ENCODE measurements around the gene GTF2F1. TPM values are rescaled to one million over a fixed set of nuclear protein-coding genes. Genes with fewer than 3 reads are reported as not detected.
A peak's percentile ranks its signal among the peaks of the same experiment; 100 is the strongest.

GTF2F1 gene
- total and polyA plus RNA-seq, 9 of the 15 experiments (the other 6 are each of a cell fraction or from before 2014, with no cell fraction given), result 4.7 to 75.4 (median 68.4) TPM

GRCh38 chr19:6412447-6413091 lies 19.6 kb upstream of the GTF2F1 start (continued):
- TF ChIP-seq GTF2F1 (IDR thresholded peaks at IDR 0.05; ENCODE audit: low read depth, low read length) (no peak), YY1 (IDR thresholded peaks at IDR 0.05; ENCODE audit: borderline replicate concordance in 1 of 3, control insufficient read depth in 1 of 3, extremely low read depth in 1 of 3, insufficient read depth in 3 of 3, insufficient read length in 1 of 3, insufficient replicate concordance in 2 of 3, low read depth in 1 of 3, low read length in 2 of 3) (no peak), IFI16 (CRISPR knock-in tag; IDR thresholded peaks at IDR 0.05) (no peak), NFIC (IDR thresholded peaks at IDR 0.05) (peak; percentile 41), E4F1 (CRISPR knock-in tag; IDR thresholded peaks at IDR 0.05; ENCODE audit: borderline replicate concordance) (no peak), UBTF (IDR thresholded peaks at IDR 0.05; ENCODE audit: borderline replicate concordance in 1 of 2, low read depth in 2 of 2, low read length in 2 of 2) (no peak), POLR2G (IDR thresholded peaks at IDR 0.05; ENCODE audit: low read depth, low read length) (peak; percentile 69), POLR2B (IDR thresholded peaks at IDR 0.05; ENCODE audit: low read depth, partially characterized antibody) (peak; percentile 61), RB1 (IDR thresholded peaks at IDR 0.05; ENCODE audit: low read depth) (0 out of 2 replicates have a peak, but pooled peaks have one; percentile 18), NCOA2 (IDR thresholded peaks at IDR 0.05; ENCODE audit: partially characterized antibody in 2 of 2) (no peak)
- TF ChIP-seq, protein P1, sequence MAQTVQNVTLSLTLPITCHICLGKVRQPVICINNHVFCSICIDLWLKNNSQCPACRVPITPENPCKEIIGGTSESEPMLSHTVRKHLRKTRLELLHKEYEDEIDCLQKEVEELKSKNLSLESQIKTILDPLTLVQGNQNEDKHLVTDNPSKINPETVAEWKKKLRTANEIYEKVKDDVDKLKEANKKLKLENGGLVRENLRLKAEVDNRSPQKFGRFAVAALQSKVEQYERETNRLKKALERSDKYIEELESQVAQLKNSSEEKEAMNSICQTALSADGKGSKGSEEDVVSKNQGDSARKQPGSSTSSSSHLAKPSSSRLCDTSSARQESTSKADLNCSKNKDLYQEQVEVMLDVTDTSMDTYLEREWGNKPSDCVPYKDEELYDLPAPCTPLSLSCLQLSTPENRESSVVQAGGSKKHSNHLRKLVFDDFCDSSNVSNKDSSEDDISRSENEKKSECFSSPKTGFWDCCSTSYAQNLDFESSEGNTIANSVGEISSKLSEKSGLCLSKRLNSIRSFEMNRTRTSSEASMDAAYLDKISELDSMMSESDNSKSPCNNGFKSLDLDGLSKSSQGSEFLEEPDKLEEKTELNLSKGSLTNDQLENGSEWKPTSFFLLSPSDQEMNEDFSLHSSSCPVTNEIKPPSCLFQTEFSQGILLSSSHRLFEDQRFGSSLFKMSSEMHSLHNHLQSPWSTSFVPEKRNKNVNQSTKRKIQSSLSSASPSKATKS (CRISPR knock-in tag; IDR thresholded peaks at IDR 0.05), result no peak
- TF ChIP-seq, protein P2, sequence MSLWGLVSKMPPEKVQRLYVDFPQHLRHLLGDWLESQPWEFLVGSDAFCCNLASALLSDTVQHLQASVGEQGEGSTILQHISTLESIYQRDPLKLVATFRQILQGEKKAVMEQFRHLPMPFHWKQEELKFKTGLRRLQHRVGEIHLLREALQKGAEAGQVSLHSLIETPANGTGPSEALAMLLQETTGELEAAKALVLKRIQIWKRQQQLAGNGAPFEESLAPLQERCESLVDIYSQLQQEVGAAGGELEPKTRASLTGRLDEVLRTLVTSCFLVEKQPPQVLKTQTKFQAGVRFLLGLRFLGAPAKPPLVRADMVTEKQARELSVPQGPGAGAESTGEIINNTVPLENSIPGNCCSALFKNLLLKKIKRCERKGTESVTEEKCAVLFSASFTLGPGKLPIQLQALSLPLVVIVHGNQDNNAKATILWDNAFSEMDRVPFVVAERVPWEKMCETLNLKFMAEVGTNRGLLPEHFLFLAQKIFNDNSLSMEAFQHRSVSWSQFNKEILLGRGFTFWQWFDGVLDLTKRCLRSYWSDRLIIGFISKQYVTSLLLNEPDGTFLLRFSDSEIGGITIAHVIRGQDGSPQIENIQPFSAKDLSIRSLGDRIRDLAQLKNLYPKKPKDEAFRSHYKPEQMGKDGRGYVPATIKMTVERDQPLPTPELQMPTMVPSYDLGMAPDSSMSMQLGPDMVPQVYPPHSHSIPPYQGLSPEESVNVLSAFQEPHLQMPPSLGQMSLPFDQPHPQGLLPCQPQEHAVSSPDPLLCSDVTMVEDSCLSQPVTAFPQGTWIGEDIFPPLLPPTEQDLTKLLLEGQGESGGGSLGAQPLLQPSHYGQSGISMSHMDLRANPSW (CRISPR knock-in tag; IDR thresholded peaks at IDR 0.05), result no peak

All from K562 (cell line).